ENCODE measurements around the gene SEL1L3.

The SEL1L3 gene

DNA sequence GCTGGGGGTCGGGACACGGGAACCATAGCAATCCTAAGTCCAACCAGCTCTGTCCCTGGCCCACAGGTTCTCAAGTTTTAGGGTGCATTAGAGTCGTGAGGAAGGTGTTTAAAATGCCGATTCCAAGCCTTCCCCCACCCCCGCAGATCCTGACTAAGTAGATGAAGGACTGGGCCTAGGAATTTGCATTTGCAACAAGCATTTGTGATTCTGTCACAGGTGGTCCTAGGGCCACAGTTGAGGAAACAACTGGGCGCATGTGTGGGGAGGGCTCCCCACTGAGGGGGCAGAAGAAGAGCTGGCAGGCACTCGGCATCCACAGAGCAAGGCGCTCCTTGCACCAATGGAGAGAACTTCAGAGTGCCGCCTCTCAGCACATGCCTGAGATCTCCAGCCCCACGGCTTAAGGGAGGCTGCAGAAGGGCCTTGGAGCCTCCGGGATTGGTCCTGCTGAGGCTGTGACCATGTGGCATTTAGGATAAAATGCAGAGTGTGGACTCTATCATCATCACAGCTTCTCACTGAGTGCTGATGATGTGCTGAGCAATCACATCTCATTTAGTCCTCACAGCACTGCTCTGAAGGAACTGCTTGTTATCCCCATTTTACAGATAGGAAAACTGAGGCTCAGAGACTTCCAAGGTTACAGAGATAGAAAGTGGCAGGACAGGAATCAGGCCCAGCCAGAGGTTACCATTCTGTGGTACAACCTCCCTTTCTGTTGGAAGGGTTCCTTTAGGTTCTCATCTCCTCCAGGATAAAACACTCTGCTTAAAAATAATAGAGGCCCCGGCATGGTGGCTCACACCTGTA, 16.7 kb downstream of the SEL1L3 start:
- FAIRE-seq, result no peak

DNA sequence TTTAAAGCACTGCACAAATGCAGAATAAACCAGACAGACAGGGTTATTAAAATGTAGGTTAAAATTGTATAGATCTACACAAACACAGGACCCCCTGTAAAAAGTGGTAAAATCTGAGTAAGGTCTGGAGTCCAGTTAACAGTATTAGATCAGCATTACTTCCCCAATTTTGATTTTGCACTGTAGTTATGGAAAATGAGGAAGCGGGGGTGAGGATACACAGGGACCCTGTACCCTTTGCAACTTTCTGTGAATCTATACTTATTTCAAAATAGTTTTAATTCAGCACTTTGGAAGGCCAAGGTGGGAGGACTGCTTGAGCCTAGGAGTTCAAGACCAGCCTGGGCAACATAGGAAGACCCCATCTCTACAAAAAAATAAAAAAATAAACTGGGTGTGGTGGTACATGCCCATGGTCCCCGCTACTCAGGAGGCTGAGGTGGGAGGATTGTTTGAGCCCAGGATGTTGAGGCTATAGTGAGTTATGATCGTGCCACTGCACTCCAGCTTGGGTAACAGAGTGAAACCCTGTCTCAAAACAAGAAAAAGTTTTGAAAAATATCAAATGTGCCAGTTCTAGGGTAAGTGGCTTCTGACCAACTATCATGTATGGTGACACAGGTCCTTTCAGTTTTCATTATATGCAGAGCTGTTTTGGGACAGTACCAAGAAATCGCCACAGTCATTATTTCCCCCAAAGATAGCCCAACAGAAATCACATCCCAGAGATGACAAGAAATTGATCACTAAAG, 17.7 kb downstream of the SEL1L3 start:
- no peak for FAIRE-seq

DNA sequence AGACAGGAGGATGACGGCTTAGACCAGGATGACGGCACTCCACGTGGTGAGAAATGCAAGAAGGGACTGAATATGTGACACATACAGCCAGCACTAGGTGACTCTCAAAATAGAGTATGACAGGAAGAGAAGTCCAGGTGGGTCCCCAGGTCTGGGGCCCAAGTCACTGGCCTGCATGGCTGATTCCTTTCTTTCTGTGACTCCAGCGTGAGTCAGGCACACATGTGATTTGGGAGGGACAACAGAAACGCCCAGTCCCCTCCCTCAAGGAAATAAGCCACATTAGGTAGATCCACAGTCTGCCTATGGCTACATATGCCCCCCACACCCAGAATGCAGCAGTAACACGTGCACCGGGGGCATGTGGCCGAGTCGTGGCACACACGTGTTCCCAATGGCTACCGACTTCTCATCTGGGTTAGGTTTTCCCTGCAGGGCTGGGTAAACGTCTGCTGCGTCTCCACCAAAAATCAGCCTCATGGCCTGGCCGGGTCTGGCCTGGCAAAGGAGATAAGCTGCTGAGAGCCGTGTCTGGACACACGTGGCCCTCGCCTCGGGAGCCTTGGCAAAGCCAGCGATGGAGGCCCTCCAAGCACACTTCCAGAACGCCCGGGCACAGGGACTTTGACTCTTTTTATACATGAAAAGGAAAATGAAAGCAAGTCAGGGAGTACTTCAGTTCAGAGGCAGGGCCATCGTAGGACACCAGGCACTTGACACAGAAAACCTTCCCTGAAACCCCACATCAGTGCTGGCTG, 19.3 kb downstream of the SEL1L3 start:
- no peak for FAIRE-seq

DNA sequence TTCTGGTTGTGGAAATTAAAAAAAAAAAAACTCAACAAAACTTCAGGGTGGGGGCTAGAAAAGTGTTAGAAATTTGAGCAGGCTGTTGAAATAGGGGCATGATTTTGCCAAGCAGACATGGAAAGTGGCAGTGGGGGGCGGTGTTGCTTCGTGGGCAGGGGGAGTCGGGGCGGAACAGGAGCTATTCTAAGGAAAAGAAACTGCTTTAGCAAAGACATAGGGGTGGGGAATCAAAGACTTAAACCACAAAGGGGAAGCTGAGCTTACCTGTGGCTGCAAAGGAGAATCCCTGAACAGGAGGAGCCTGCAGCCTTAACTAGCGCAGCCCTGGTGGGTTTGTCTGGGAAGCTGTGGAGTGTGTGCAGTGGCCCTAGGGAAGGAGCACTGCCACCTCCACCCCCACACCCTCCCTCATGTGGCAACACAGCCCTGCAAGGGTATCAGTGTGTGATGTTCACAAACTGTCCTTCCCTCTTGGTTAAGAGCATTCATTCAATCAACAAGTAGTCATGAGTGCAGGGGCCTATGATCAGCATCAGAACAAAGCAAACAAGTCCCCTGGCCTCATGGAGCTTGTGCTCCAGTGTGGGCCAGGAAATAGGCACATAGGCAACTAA, 20.5 kb downstream of the SEL1L3 start:
- no peak for FAIRE-seq

- FAIRE-seq, result no peak
Observed at GRCh38 chr4:25839687-25840086, 23.1 kb downstream of the SEL1L3 start.

DNA sequence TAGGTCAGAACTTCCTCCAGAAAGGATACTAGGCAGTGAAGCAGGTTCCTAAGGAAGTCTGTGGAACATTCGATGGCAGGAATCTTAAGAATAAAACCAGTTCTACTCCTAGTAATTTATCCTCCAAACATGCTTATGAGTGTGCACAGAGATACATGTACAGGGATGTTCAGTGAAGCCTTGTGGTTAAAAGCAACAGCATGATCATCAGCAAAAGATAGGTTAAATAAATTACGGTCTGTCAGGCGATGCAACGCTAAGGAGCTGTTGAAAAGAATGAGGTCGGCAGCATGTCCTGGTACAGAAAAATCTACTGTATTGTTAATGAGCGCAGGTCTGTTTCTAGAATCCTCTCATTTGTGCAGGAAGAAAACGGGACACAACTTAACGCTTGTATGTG, 23.6 kb downstream of the SEL1L3 start:
- no peak for FAIRE-seq

GRCh38 chr4:25838526-25838925, 24.3 kb downstream of the SEL1L3 start:
- no peak for FAIRE-seq

- no peak for FAIRE-seq
Observed at GRCh38 chr4:25837107-25837506, 25.7 kb downstream of the SEL1L3 start.

GRCh38 chr4:25835384-25835783, 27.4 kb downstream of the SEL1L3 start:
- FAIRE-seq, result no peak

GRCh38 chr4:25834411-25835107, 28.2 kb downstream of the SEL1L3 start:
- no peak for FAIRE-seq

DNA sequence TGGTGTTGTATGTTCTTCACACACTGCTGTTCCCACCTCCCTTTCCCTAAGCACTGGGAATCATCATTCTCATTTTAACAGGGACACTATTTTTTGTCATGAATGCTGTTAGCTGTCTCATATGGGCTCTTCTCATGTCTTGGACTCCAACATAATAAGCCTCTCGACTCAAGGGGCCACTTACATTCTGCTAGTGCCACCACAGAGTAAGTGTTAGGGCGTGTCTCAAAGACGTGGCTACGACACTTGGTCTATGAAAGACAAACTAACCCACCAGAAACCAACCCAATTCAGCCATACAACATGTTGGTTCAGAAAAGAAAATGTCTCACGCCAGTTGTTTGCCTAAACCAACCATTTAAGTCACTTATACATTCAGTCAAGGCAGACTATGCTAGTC, 32.2 kb downstream of the SEL1L3 start:
- no peak for FAIRE-seq

GRCh38 chr4:25827897-25828296, 34.9 kb downstream of the SEL1L3 start:
- FAIRE-seq, result no peak

- no peak for FAIRE-seq
Observed at GRCh38 chr4:25827373-25827772, 35.4 kb downstream of the SEL1L3 start.

GRCh38 chr4:25826074-25826752, 36.6 kb downstream of the SEL1L3 start:
- FAIRE-seq, result no peak

DNA sequence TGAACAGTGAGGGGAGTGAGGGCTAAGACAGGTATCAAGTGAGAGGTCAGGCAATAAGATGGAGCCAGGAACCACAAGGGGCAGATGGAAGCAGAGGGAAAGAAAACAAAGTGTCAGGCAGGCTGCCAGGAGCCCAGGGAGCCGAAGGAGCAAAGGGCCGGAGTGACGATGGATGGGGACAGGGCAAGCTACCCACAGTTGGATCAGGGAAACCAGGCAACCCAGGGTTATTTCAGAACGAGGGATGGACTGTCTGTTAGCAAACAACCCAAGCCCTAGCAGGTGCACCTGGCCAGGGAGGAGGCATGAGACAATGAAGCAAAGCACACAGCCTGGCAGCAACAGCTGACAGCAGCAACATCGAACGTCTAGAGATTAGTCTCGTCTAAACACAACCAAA, 39.2 kb downstream of the SEL1L3 start:
- FAIRE-seq, result no peak

DNA sequence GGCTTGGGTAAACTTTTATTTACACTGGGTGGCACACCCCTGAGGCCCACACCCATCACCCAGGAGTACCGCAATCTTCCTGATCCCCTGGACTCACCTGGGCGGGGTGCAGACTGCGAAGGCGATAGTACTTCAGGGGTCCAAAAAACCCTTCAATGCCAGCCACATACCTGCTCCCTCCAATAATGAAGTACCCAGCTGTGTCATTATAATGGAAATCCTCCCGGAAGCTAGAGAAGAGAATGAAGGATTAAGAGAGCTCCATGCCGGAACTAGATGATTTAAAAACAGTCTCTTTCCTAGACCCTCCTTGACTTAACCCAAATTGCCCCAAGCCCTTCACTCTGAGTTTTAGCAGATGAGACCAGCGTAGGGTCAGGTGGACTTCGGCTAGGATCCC, 40.9 kb downstream of the SEL1L3 start:
- no peak for FAIRE-seq

DNA sequence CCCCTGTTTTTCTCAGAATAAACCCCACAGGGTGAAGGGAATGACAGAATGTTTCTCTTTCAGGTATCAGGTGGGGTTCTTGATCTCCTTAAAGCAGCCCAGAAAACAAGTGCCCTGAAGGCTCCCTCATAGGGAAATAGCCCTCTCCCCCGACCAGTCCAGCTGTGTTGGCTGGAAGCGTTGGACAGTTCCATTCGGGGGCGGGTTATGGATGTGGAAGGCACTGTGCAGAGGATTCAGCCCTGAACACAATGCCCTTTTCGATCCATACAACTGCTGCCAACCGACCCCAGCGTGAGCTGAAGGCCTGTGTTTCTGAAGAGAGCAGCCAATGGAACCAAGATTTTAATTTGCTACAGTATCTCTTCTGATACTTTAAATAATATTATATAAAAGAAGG, 41.5 kb downstream of the SEL1L3 start:
- FAIRE-seq, result no peak

DNA sequence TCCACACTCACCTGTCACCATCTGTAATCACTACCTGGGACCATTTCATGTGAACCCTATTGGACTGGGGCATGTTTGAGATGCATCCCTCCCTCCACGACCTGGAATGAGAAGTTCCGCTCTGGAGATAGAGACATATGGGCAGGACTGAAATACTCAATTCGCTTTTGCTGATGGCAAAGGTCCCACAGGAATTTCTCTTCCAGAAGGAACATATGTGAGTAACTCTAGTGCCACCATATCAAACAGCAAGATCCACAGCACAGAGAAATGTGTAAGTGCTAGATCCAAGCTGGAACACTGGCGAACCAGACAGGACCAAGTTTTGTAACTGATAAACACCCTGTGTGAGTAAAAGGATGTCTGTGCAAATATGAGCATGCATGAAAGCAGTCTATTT, 43.9 kb downstream of the SEL1L3 start:
- FAIRE-seq, result no peak

DNA sequence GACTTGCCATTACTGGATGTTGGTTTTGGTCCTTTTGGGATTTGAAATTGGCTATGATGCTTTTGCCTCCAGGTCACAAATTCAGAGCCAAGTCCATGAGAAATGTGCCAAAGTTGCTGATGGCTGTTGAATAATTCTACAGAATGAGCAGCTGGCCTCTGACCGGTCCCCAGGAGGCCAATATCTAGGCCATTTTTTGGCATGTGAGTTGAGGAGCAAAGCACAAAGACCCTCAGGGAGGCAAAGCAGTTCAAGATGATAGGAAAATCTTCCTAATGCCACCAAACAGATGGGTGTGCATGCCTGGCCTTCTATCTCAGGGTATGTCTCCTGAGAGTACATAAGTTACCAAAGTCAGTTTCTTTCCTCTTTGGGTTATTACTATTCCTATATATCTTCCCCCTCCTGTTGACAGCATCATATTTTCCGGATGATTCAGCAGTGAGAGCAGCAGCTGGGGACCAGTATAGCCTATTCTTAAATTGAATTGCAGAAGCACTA, 44.4 kb downstream of the SEL1L3 start:
- no peak for FAIRE-seq

DNA sequence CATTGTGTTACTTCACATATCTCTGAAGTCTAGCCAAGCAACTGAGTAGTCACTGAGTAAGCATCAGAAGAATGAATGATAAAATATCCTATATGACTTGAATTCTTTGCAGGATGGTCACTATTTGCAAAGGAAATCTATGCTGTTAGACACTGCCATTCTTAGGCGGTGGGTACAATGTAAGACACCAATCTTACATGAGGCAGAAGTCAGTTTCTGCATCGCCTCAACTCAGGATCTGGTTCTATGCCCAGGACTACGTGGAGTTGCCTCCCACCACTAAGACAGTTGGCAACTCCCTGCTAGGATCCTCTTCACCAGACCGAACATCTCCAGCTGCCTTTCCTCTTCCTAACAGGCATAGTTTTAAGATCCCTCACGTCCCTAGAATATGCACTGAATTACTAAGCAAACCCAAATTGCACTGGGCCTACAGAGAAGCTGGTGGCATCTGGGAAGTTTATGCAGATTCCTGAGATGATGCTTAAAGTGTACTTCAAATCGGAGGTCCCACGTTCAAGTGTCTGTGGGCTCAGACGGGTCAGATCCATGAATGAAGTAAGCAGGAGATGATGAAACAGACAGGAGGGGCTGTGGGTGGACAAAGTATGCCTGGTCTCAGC, 45.6 kb downstream of the SEL1L3 start:
- FAIRE-seq, result no peak

- FAIRE-seq, result no peak
Observed at GRCh38 chr4:25816591-25817058, 46.2 kb downstream of the SEL1L3 start.

All from endometrium (tissue), 2 donors.